Uterine smooth muscle cell (primary cell): Measurements from ENCODE around the gene MPV17. TPM values are rescaled to one million over a fixed set of nuclear protein-coding genes. Genes with fewer than 3 reads are reported as not detected.

ENCODE experiments used
- total RNA-seq: library from RNA; depleted of rRNA; stranded (reverse); fragments of >200 nt; gene quantifications from 2 replicates; pipeline ENCODE4 v1.2.3, GENCODE V29; 2014

The MPV17 gene, protein sequence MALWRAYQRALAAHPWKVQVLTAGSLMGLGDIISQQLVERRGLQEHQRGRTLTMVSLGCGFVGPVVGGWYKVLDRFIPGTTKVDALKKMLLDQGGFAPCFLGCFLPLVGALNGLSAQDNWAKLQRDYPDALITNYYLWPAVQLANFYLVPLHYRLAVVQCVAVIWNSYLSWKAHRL
- 48.6 and 95.3 TPM in 2 replicates for total RNA-seq

DNA sequence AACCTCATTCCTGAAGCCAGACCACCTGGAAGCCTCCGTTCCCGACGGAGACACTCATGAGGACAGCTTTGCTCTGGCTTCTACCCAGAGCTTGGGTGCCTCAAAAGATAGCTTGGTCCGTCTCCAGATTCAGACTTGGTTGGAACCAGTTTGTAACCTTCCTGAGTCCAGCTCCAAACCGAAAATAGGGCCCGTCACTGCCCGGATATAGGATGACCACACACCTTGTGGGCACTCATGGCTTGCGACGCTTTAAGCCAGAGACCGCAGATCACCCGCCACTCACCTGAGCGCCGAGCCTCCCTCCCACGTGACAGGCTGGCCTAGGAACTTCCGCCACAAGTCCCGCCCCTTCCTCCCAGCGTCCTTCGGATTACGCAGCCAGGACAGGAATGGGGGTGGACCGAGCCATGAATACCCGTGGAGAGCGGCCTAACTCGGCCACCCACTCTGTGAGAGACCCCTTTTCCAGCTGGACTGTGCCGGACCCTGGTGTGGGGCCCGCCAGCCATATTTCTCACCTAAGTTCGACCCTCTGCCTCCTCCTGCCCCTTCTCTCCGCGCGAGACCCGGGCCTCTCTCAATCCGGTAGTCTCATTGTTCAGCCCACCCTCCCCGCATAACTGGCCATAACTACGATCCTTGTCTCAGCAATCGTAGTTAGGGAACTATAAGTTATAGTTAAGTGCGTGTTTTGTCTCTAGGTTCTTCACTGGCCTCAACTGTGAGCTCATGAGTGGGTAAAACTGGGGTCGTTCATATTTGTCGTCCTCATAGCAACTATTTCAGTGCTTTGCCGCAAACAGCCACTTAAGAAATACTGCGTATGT is at the start of gene MPV17:
MPV17 (minus strand) TSS at position 332 of the 830 bp plus-strand sequence. CDS start 580 bp downstream, outside the sequence.

DNA sequence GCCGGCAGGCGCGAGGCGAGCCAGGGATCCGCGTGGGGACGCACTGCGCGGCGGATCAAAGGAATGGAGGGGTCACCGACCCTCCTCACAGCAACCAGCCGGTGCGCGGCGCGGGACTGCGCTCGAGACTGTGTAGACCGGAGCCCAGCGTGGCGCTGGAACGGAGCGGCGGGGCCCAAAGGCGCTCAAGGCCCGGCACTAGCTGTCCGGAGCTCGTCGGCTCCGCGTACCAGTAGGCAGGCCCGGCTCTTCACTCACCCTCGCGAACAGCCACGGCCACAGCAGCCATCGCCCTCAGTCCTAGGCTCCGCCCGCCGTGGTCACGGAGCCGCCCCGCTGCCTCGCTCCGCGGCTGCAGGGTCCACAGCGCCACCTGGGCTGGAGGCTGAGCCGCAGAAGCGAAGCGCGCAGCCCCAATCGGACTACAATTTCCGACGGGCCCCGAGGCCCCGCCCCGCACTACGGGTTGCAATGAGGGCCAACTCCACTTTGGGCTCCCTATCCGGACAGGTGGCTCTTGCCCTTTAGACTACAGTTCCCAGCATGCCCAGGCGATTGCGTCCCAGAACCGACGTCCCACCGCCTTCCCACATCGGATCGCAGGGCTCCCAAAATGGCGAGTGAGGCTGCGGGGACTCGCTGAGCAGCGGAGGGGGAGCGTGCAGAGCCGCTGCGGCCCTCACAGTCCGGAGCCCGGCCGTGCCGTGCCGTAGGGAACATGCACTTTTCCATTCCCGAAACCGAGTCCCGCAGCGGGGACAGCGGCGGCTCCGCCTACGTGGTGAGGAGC is 47.3 kb upstream of the MPV17 start, which contains the start of the genes EIF2B4 and SNX17:
EIF2B4 (minus strand) TSS at position 313 of the 790 bp plus-strand sequence; CDS start at position 289, 24 bp downstream.
SNX17 (plus strand) TSS at position 591 of the 790 bp plus-strand sequence; CDS start at position 719, 128 bp downstream.

DNA sequence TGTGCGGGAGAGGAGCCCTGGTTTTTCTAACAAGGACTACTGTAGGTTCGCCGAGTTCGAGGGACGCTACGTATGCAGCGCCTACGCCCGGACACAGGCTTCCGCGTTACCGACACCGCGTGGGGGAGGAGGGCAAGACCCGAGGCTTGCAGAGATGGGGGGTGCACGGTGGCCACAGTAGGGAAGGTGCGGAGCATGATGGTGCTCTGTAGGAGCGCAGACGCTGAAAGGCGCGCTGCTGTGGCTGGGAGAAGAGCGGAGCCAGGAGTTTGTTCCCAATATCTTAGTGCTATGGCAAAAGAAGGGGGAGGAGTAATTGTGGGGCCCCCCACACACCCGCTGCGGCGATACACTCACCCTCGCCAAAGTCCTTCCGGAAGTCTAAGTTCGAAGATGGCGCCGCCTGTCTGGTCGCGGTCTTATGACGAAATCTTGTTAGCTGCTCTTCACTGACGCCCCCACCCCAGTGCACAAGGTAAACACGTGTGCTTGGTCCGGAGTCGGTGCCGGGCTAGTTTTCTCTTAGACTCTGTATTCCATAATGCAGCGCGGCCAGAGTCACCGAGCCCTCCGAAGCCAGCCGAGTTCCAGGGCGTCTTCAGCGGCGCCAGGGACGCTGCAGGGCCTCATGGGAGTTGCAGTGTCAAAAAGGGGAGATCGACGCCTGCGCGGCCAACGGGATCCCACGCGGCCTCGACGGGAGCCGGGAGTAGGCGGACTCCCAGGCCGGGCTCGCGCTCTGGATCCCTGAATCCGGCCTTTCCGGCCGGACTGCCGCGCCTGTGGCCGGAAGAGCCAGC is 33.7 kb upstream of the MPV17 start, which contains the start of gene GTF3C2:
GTF3C2 (minus strand) TSS at position 383 of the 800 bp plus-strand sequence. CDS start 13,210 bp downstream, outside the sequence.

DNA sequence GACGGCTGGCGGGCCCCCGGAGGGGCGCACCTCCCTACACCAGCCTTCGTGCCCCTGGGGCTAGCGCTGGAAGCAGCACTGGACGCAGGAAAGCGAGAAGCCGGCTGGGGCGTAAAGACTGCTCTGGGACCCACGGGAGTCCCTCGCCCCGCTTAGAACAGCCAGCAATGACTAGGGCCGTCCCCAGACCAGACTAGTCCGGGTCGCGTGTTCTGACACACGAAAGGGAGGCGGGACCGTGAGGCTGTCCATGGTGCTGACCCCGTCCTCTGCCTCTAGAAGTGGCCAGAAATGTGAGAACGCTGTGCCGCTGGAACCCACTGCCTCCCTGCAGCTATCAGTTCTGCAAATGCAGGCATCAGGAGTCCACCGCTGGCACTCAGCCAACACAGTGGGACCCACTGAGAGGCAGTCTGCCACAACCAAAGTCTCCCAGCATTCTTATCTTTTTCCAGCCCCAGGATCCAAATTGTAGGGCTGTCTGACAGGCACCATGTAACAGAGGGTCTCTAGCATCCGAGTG is 14.5 kb downstream of the MPV17 start, which contains the start of gene UCN:
UCN (minus strand) TSS at position 87 of the 523 bp plus-strand sequence. CDS start 550 bp downstream, outside the sequence.

DNA sequence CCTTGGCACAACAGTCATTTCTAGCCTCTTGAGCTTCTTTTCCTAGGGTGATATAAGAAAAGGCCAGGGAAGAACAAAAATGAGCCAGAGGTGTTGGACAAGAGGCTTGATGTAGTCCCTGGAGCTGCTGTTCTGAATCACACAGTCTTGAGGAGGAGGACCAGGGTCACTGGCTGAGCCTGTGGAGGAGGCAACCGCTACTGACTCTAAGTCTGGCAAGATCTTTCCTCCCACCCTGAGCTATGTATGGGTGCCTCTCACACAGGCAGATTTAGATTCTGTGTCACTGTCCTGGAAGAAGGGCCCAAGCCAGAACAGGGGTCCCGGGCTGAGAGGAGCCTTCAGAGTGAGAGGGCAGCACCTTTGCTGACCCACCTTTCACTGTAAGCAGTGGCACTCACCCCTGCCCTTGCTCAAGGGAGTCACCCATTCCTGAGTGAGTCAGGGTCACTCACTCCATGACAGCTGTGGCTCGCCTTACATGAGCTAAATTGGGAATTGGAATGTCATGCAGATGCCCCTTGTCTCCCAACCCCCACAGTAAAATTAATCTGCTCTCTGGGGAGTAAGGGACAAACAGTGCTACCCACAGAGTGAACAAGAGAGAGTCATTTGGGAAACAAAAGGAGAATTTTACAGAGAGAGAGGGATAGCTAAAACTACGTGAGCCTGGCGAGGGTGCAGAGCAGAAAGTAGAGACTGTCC is 40.9 kb downstream of the MPV17 start, which contains the start of gene TRIM54:
TRIM54 (plus strand) TSS at position 575 of the 705 bp plus-strand sequence. CDS start 303 bp downstream, outside the sequence.

DNA sequence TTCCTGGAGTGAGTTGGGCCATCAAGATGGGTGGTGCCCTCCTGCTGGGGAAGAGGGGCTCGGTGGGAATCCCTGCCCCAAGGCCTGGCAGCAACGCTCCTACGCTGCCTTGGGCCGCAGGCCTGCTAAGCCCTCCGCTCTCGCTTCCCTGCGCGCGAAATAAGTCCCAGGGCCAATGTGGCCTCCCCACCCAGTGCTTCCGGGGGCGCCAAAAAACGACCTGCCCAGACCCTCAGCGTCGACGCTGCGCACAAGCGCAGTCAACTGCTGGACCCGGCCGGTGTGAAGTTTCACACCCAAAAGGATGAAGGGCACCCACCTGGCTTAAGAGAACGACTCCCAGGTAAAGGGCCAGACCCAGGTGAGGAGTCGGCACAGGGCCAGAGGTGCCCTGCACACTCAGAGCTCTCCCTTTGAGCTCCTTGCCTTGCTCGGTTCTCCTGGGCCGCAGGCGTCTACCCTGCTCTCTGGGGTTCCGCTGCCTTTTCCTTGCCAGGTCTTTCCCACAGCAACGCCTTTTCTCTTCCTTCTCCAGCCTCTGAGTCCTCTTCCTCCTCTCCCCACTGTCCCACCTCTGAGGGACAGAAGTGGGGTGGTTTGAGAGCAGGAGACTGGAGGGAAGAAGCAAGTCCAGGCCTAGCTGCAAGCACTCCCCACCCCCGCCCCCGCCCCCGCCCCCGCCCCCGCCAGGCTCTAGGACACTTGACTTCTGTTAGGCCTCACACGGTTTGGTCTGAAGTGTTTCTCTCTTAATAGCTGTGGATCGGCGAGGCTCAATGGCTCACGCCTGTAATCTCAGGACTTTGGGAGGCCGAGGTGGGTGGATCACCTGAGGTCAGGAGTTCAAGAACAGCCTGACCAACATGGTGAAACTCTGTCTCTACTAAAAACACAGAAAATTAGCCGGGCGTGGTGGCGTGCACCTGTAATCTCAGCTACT is 47.4 kb downstream of the MPV17 start, which contains the start of gene DNAJC5G:
DNAJC5G (plus strand) TSS at position 223 of the 940 bp plus-strand sequence. CDS start 1,296 bp downstream, outside the sequence.

DNA sequence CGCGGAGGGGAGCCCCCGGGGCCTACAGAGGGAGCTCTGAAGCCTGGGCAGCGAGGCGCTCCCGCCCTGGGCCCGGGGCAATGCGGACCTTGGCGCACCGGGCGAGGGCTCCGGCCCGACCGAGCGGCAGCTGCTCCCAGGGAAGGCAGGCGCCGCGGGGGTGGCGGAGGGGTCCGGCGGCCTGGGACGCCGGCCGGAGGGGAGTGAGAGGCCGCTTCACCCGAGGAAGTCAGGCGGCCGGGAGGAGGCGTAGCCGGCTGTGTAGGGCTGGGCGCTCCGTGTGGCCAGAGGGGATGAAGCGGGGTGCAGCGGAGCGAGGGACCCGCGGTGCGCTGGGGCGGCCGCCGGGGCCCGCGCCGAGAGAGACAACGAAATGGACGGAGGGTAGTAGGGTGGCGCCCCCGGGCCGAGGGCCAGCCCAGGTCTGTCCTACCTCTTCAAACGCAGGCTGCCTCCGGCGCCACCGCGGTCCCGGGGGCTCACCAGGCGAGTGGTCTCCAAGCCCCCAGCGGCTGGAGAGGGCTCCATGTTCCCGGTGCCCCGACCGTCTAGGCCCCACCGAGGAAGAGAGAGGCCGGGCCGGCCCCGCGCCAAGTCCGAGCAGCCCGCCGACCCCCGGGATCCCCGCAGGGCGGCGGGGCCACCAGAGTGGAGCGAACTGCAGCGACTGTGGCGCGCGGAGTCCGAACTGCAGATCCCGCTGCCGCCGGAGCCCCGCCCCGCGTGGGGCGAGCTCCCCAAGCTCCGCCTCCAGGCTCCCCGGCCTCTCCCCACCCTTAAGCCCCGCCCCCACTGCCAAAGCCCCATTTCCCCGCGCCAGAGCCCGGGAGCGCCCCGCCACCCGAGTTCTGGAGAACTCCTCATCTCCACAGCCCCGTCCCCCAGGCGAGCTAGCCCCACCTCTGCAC is 60.3 kb downstream of the MPV17 start, which contains the start of gene SLC30A3:
SLC30A3 (minus strand) TSS at position 669 of the 908 bp plus-strand sequence; CDS start at position 528, 141 bp downstream.

Other genes starting within 250 kb of the MPV17 start
- 196 and 328 TPM in 2 replicates for gene EMILIN1, start 244.5 kb downstream of the MPV17 start, total RNA-seq
- gene KHK, start 236.3 kb downstream of the MPV17 start, total RNA-seq: 1.2 and 3.1 TPM in 2 replicates
- 1.4 and 6.2 TPM in 2 replicates for gene CGREF1, start 204.0 kb downstream of the MPV17 start, total RNA-seq
- gene ABHD1, start 199.3 kb downstream of the MPV17 start, total RNA-seq: under 0.01 TPM in 2 replicates
- gene PREB, start 188.5 kb downstream of the MPV17 start, total RNA-seq: 46.4 and 50.0 TPM in 2 replicates
- gene PRR30, start 183.7 kb downstream of the MPV17 start, total RNA-seq: not detected in 2 replicates
- gene TCF23, start 174.1 kb downstream of the MPV17 start, total RNA-seq: not detected in 2 replicates
- 140 and 237 TPM in 2 replicates for gene ATRAID, start 111.1 kb downstream of the MPV17 start, total RNA-seq
- gene SLC5A6, start 110.8 kb downstream of the MPV17 start, total RNA-seq: 19.4 and 30.4 TPM in 2 replicates
- 45.9 and 57.2 TPM in 2 replicates for gene CAD, start 105.7 kb downstream of the MPV17 start, total RNA-seq
- 0.66 and 0.87 TPM in 2 replicates for gene SLC30A3, start 60.0 kb downstream of the MPV17 start, total RNA-seq
- gene DNAJC5G, start 47.7 kb downstream of the MPV17 start, total RNA-seq: not detected in 2 replicates
- gene TRIM54, start 40.7 kb downstream of the MPV17 start, total RNA-seq: 0.33 and 0.37 TPM in 2 replicates
- 0.22 and 1.00 TPM in 2 replicates for gene UCN, start 14.7 kb downstream of the MPV17 start, total RNA-seq
- gene GTF3C2, start 33.7 kb upstream of the MPV17 start, total RNA-seq: 19.6 and 24.0 TPM in 2 replicates
- gene EIF2B4, start 47.2 kb upstream of the MPV17 start, total RNA-seq: 26.9 and 34.5 TPM in 2 replicates
- 149 and 170 TPM in 2 replicates for gene SNX17, start 47.5 kb upstream of the MPV17 start, total RNA-seq
- gene ZNF513, start 57.6 kb upstream of the MPV17 start, total RNA-seq: 9.0 and 11.1 TPM in 2 replicates
- gene PPM1G, start 86.5 kb upstream of the MPV17 start, total RNA-seq: 77.2 and 144 TPM in 2 replicates
- gene NRBP1, start 105.5 kb upstream of the MPV17 start, total RNA-seq: 106 and 128 TPM in 2 replicates
- gene KRTCAP3, start 119.3 kb upstream of the MPV17 start, total RNA-seq: not detected in 2 replicates
- gene IFT172, start 166.6 kb upstream of the MPV17 start, total RNA-seq: 40.7 and 41.4 TPM in 2 replicates
- gene FNDC4, start 172.1 kb upstream of the MPV17 start, total RNA-seq: 15.6 and 16.6 TPM in 2 replicates
- 0.12 and 0.22 TPM in 2 replicates for gene GCKR, start 173.7 kb upstream of the MPV17 start, total RNA-seq